SK-N-SH treated with all-trans-retinoic acid at 6 μM for 48 hours (cell line): ENCODE data around the gene IFITM1.

Source experiments
- BACH2 ChIP-seq: fragments of 250-450 bp; sonication (Bioruptor Pico); IDR thresholded peaks from 2 replicates; pipeline ENCODE4 v1.9.0; 2021; ENCODE audit warnings: mild to moderate bottlenecking, borderline replicate concordance
- CSDC2 ChIP-seq: fragments of 250-450 bp; sonication (Bioruptor Pico); IDR thresholded peaks from 2 replicates; pipeline ENCODE4 v1.5.0; 2020; ENCODE audit warnings: mild to moderate bottlenecking, moderate library complexity
- GLIS3 ChIP-seq: fragments of 250-450 bp; sonication (Bioruptor Pico); IDR thresholded peaks from 2 replicates; pipeline ENCODE4 v1.5.0; 2020; ENCODE audit warnings: mild to moderate bottlenecking, moderate library complexity
- ISL1 ChIP-seq: fragments of 250-450 bp; sonication (Bioruptor Pico); IDR thresholded peaks from 2 replicates; pipeline ENCODE4 v2.1.2; 2022; ENCODE audit warnings: mild to moderate bottlenecking, moderate library complexity
- PPARA ChIP-seq: fragments of 250-450 bp; sonication (Bioruptor Pico); IDR thresholded peaks from 2 replicates; pipeline ENCODE4 v1.5.0; 2020; ENCODE audit warnings: mild to moderate bottlenecking, borderline replicate concordance
- ZFP3 ChIP-seq: fragments of 250-450 bp; sonication (Bioruptor Pico); IDR thresholded peaks from 2 replicates; pipeline ENCODE4 v1.5.0; 2020; ENCODE audit warnings: mild to moderate bottlenecking, moderate library complexity
- ZNF565 ChIP-seq: fragments of 450-650 bp; formaldehyde crosslinking; conservative IDR thresholded peaks from 2 replicates; pipeline ENCODE4 v1.5.0; 2020; ENCODE audit warnings: low read depth, mild to moderate bottlenecking, moderate library complexity
- ZNF70 ChIP-seq: fragments of 450-650 bp; formaldehyde crosslinking; IDR thresholded peaks from 2 replicates; pipeline ENCODE4 v1.5.0; 2020; ENCODE audit warnings: mild to moderate bottlenecking, moderate library complexity
- TF ChIP-seq, protein P1 (sequence below): fragments of 250-450 bp; sonication (Bioruptor Pico); IDR thresholded peaks from 2 replicates; pipeline ENCODE4 v1.5.1; 2020; ENCODE audit warnings: low read depth, mild to moderate bottlenecking, moderate library complexity
- TF ChIP-seq, protein P2 (sequence below): fragments of 250-450 bp; sonication (Bioruptor Pico); IDR thresholded peaks from 2 replicates; pipeline ENCODE4 v1.5.0; 2020; ENCODE audit warnings: mild to moderate bottlenecking, moderate library complexity

GRCh38 chr11:293852-294661, 19.8 kb upstream of the IFITM1 start:
- TF ChIP-seq CSDC2 (CRISPR knock-in tag) (no peak), ISL1 (CRISPR knock-in tag) (no peak), ZFP3 (CRISPR knock-in tag) (no peak), ZNF70 (no peak), PPARA (CRISPR knock-in tag) (no peak), GLIS3 (no peak), BACH2 (no peak), ZNF565 (no peak)
- TF ChIP-seq, protein P1, sequence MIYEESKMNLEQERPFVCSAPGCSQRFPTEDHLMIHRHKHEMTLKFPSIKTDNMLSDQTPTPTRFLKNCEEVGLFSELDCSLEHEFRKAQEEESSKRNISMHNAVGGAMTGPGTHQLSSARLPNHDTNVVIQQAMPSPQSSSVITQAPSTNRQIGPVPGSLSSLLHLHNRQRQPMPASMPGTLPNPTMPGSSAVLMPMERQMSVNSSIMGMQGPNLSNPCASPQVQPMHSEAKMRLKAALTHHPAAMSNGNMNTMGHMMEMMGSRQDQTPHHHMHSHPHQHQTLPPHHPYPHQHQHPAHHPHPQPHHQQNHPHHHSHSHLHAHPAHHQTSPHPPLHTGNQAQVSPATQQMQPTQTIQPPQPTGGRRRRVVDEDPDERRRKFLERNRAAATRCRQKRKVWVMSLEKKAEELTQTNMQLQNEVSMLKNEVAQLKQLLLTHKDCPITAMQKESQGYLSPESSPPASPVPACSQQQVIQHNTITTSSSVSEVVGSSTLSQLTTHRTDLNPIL = no peak
- TF ChIP-seq, protein P2, sequence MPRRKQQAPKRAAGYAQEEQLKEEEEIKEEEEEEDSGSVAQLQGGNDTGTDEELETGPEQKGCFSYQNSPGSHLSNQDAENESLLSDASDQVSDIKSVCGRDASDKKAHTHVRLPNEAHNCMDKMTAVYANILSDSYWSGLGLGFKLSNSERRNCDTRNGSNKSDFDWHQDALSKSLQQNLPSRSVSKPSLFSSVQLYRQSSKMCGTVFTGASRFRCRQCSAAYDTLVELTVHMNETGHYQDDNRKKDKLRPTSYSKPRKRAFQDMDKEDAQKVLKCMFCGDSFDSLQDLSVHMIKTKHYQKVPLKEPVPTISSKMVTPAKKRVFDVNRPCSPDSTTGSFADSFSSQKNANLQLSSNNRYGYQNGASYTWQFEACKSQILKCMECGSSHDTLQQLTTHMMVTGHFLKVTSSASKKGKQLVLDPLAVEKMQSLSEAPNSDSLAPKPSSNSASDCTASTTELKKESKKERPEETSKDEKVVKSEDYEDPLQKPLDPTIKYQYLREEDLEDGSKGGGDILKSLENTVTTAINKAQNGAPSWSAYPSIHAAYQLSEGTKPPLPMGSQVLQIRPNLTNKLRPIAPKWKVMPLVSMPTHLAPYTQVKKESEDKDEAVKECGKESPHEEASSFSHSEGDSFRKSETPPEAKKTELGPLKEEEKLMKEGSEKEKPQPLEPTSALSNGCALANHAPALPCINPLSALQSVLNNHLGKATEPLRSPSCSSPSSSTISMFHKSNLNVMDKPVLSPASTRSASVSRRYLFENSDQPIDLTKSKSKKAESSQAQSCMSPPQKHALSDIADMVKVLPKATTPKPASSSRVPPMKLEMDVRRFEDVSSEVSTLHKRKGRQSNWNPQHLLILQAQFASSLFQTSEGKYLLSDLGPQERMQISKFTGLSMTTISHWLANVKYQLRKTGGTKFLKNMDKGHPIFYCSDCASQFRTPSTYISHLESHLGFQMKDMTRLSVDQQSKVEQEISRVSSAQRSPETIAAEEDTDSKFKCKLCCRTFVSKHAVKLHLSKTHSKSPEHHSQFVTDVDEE (CRISPR knock-in tag) = no peak
